Measurements from ENCODE around the gene ANGPTL2. TPM values are rescaled to one million over a fixed set of nuclear protein-coding genes. Genes with fewer than 3 reads are reported as not detected.

Gene ANGPTL2
- total and polyA plus RNA-seq, 9 of the 15 experiments (the other 6 are each of a cell fraction or from before 2014, with no cell fraction given): not detected

- Histone ChIP-seq H3K4me3 (no peak overlapping the region), H4K20me1 (replicated peaks; ENCODE audit: control insufficient read depth, insufficient read depth, low read length) (peaks cover 14% of the 10 kb centered on the region), H3K4me2 (ENCODE audit: insufficient read depth, low read length) (no peak overlapping the region), H3K36me3 (ENCODE audit: control insufficient read depth, insufficient read depth, low read length) (no peaks in the 10 kb centered on the region), H3K4me1 (replicated peaks in 1 of 2; ENCODE audit: control insufficient read depth in 2 of 2, insufficient read depth in 2 of 2, low read length in 2 of 2) (peaks cover 11 to 18% of the 10 kb centered on the region in 2 experiments), H2AFZ (ENCODE audit: low read depth, low read length) (no peak overlapping the region), H3K9me1 (ENCODE audit: control insufficient read depth, insufficient read depth, low read length) (no peaks in the 10 kb centered on the region), H3K79me2 (ENCODE audit: control insufficient read depth, insufficient read depth, low read length) (no peaks in the 10 kb centered on the region), H3K9me3 (replicated peaks; ENCODE audit: control insufficient read depth, insufficient read depth, low read depth, low read length) (no peaks in the 10 kb centered on the region), H3K27me3 (ENCODE audit: control insufficient read depth in 2 of 2, insufficient read depth in 2 of 2, low read length in 2 of 2) (peaks cover 41 to 58% of the 10 kb centered on the region in 2 experiments; a peak in 4 of 5 replicates), H3K9ac (ENCODE audit: insufficient read depth in 1 of 2, low read depth in 2 of 2, low read length in 2 of 2) (no peak overlapping the region), H3K27ac (ENCODE audit: extremely low read depth, low read depth, low read length) (no peak overlapping the region)
- ChIA-PET CTCF (ENCODE audit: low intra/inter-chr PET ratio) (no interaction called here), POLR2A (interaction anchor here (0.6 kb wide), 1 partner anchor 12 kb away, joined by 3 read pairs; no protein-coding TSS in a partner anchor)
- BruUV-seq (replicated peaks): no TSS peak
- no peak for DNase-seq (ENCODE audit: extremely low read depth in 1 of 4, low spot score in 3 of 4)
- ATAC-seq: no peak
- FAIRE-seq: no peak
- 0% methylated on average over 2 of the region's 2 CpGs for WGBS (ENCODE audit: insufficient coverage, low coverage, missing lambda C conversion rate)
- in situ Hi-C loops (cut with MboI): no loop called here
- intact Hi-C loops (cut with micrococcal nuclease): no loop called here
- TF ChIP-seq ADNP (tag; IDR thresholded peaks at IDR 0.05): 0 out of 2 replicates have a peak, but pooled peaks have one; percentile 33
- TF ChIP-seq SREBF1 (IDR thresholded peaks at IDR 0.05; ENCODE audit: borderline replicate concordance, low read depth, low read length): no peak
- TF ChIP-seq HDAC6 (IDR thresholded peaks at IDR 0.05; ENCODE audit: low read depth, low read length): no peak
- TF ChIP-seq RCOR1 (IDR thresholded peaks at IDR 0.05; ENCODE audit: borderline replicate concordance in 1 of 2, low read depth in 2 of 2, low read length in 2 of 2): 0 out of 4 replicates have a peak, but pooled peaks of 1 of the 2 experiments have one; percentile 8
- no peak for TF ChIP-seq SETDB1 (IDR thresholded peaks at IDR 0.05; ENCODE audit: low read length)
- TF ChIP-seq ZBED1 (IDR thresholded peaks at IDR 0.05): no peak
- TF ChIP-seq TFAM (CRISPR knock-in tag; conservative IDR thresholded peaks at IDR 0.05): no peak
- no peak for TF ChIP-seq ZNF143 (CRISPR knock-in tag; IDR thresholded peaks at IDR 0.05)
- no peak for TF ChIP-seq ZNF232 (CRISPR knock-in tag; IDR thresholded peaks at IDR 0.05)
- TF ChIP-seq, protein P1, sequence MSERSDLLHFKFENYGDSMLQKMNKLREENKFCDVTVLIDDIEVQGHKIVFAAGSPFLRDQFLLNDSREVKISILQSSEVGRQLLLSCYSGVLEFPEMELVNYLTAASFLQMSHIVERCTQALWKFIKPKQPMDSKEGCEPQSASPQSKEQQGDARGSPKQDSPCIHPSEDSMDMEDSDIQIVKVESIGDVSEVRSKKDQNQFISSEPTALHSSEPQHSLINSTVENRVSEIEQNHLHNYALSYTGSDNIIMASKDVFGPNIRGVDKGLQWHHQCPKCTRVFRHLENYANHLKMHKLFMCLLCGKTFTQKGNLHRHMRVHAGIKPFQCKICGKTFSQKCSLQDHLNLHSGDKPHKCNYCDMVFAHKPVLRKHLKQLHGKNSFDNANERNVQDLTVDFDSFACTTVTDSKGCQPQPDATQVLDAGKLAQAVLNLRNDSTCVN (CRISPR knock-in tag; IDR thresholded peaks at IDR 0.05): no peak
- TF ChIP-seq, protein P2, sequence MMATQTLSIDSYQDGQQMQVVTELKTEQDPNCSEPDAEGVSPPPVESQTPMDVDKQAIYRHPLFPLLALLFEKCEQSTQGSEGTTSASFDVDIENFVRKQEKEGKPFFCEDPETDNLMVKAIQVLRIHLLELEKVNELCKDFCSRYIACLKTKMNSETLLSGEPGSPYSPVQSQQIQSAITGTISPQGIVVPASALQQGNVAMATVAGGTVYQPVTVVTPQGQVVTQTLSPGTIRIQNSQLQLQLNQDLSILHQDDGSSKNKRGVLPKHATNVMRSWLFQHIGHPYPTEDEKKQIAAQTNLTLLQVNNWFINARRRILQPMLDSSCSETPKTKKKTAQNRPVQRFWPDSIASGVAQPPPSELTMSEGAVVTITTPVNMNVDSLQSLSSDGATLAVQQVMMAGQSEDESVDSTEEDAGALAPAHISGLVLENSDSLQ (IDR thresholded peaks at IDR 0.05): no peak
- no peak for TF ChIP-seq MIER1 (IDR thresholded peaks at IDR 0.05; ENCODE audit: low read depth)
- peak; percentile 41 for TF ChIP-seq RBM25 (IDR thresholded peaks at IDR 0.05; ENCODE audit: low read depth, low read length, severe bottlenecking)
- TF ChIP-seq SPI1 (IDR thresholded peaks at IDR 0.05; ENCODE audit: borderline replicate concordance, low read depth, low read length): no peak
- TF ChIP-seq ZNF583 (CRISPR knock-in tag; IDR thresholded peaks at IDR 0.05): no peak
- TF ChIP-seq PML (IDR thresholded peaks at IDR 0.05; ENCODE audit: low read length): no peak
- TF ChIP-seq HLTF (IDR thresholded peaks at IDR 0.05): no peak
- TF ChIP-seq ZNF609 (CRISPR knock-in tag; IDR thresholded peaks at IDR 0.05; ENCODE audit: borderline replicate concordance): no peak
Measured at GRCh38 chr9:127124792-127125191, 2.4 kb upstream of the ANGPTL2 start.

Data from K562 (cell line).